Effector memory CD8-positive, alpha-beta T cell (primary cell): ENCODE measurements around the gene GDE1.

Source experiments
- ATAC-seq: fragments of 150-1000 bp; cut with Tn5 transposase; replicated peaks from 2 replicates; pipeline ENCODE4 v1.10.0; 2021; ENCODE audit warnings: mild to moderate bottlenecking, moderate library complexity
- DNase-seq, 3 experiments: peaks; one replicate each; pipeline ENCODE4 v3.0.0; 2021
- H3K27ac Mint-ChIP-seq, 2 donors: one replicate each; pipeline ENCODE4 v1.8.0; 2022; ENCODE audit warnings: mild to moderate bottlenecking in 2 of 2, mixed read lengths in 2 of 2, moderate library complexity in 2 of 2
- H3K27me3 Mint-ChIP-seq, 2 donors: one replicate each; pipeline ENCODE4 v1.8.0; 2022; ENCODE audit warnings: mixed read lengths in 2 of 2
- H3K36me3 Mint-ChIP-seq: one replicate; pipeline ENCODE4 v1.8.0; 2022; ENCODE audit warnings: mild to moderate bottlenecking, moderate library complexity, mixed read lengths; ENCODE audit not compliant: insufficient read depth
- H3K4me1 Mint-ChIP-seq, 2 donors: one replicate each; pipeline ENCODE4 v1.8.0; 2022; ENCODE audit warnings: low read depth in 2 of 2, mixed read lengths in 2 of 2
- H3K4me3 Mint-ChIP-seq, 2 donors: one replicate each; pipeline ENCODE4 v1.8.0; 2022; ENCODE audit warnings: mild to moderate bottlenecking in 2 of 2, mixed read lengths in 2 of 2, moderate library complexity in 2 of 2
- H3K9me3 Mint-ChIP-seq, 2 donors: one replicate each; pipeline ENCODE4 v1.8.0; 2022; ENCODE audit warnings: mixed read lengths in 2 of 2

The GDE1 gene

GRCh38 chr16:19542138-19542821, 20.4 kb upstream of the GDE1 start:
- Mint-ChIP-seq H3K4me1 (no peaks in the 10 kb centered on the region), H3K4me3 (no peak overlapping the region), H3K27me3 (no peaks in the 10 kb centered on the region), H3K9me3 (no peaks in the 10 kb centered on the region), H3K36me3 (peaks cover 26% of the 10 kb centered on the region), H3K27ac (no peak overlapping the region)
- ATAC-seq (no peak), DNase-seq (no peak)

GRCh38 chr16:19540241-19540970, 18.5 kb upstream of the GDE1 start:
- Mint-ChIP-seq H3K36me3 (peaks cover 26% of the 10 kb centered on the region), H3K4me3 (no peak overlapping the region), H3K27ac (no peak overlapping the region), H3K4me1 (no peaks in the 10 kb centered on the region), H3K27me3 (no peaks in the 10 kb centered on the region), H3K9me3 (no peaks in the 10 kb centered on the region)
- DNase-seq, result no peak
- ATAC-seq, result no peak

DNA sequence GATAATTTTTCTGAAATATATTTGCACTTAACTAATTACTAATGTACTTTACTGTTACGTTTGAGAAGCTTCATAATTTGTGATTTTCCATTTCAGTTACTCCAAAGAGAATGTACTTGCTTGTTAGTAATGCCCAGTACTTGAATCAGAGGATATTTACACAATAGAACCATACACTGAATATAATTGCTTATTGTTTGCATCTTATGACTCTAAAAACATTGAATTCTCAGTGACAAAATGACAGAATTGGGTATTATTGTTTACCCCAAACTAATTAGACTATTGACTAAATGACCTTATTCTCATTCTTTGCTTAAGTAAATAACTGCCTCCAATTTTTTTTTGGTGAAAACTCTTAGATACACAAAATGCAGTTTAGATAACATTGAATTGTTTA, 10.7 kb upstream of the GDE1 start:
- no peak for ATAC-seq
- Mint-ChIP-seq H3K4me3 (no peak overlapping the region), H3K27me3 (no peaks in the 10 kb centered on the region), H3K9me3 (no peaks in the 10 kb centered on the region), H3K4me1 (peaks cover 0 to 9% of the 10 kb centered on the region in 2 donors), H3K27ac (no peak overlapping the region), H3K36me3 (peaks cover 23% of the 10 kb centered on the region)
- DNase-seq, result no peak

GRCh38 chr16:19528666-19529065, 6.8 kb upstream of the GDE1 start:
- no peaks in the 10 kb centered on the region for H3K9me3 Mint-ChIP-seq
- ATAC-seq (no peak), DNase-seq (no peak)
- peaks cover 21% of the 10 kb centered on the region for H3K36me3 Mint-ChIP-seq
- no peak overlapping the region for H3K4me3 Mint-ChIP-seq
- H3K4me1 Mint-ChIP-seq, result peaks cover 11 to 24% of the 10 kb centered on the region in 2 donors
- no peak overlapping the region for H3K27ac Mint-ChIP-seq
- H3K27me3 Mint-ChIP-seq, result no peaks in the 10 kb centered on the region

DNA sequence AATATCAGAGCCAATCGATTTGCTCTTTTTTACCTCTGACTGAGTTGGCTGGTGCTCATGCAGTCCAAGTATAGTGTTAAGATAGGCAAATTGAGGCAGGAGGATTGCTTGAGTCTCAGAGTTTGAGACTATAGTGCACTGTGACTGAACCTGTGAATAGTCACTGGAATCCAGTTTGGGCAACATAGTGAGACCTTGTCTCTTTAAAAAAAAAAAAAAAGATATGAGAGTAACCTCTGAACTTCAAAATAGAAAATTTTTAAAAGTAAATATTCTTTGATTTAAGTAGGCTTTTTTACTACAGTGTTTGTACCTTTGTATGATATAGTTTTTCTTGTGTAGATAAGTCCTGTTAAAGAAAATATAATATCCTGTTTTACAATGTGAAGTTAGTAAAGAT, 5.3 kb upstream of the GDE1 start:
- Mint-ChIP-seq H3K9me3 (no peaks in the 10 kb centered on the region), H3K27me3 (no peaks in the 10 kb centered on the region), H3K27ac (no peak overlapping the region), H3K36me3 (peaks cover 23% of the 10 kb centered on the region), H3K4me1 (peaks cover 15 to 26% of the 10 kb centered on the region in 2 donors), H3K4me3 (no peak overlapping the region)
- ATAC-seq (no peak), DNase-seq (no peak)

DNA sequence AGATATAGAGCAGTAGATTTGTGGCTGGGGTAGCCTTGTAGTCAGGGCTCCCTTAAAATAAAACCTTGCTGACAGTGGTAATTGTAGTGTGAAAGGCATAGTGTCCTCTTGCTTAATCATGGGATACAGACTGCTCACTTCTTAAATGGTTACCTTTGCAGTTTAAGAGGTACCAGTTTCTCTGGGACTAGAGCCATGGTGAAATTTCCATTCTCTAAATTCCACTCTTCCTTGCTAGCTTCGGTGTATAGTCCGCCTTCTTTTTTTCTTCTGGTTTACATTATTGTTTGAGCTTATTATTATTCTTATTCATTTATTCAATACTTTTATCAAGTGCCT, 3.5 kb upstream of the GDE1 start:
- Mint-ChIP-seq H3K4me1 (peaks cover 31 to 41% of the 10 kb centered on the region in 2 donors), H3K36me3 (peaks cover 23% of the 10 kb centered on the region), H3K27me3 (no peaks in the 10 kb centered on the region), H3K9me3 (no peaks in the 10 kb centered on the region), H3K27ac (no peak overlapping the region), H3K4me3 (peak overlapping the region; percentile 85 to 94)
- ATAC-seq, result no peak
- no peak for DNase-seq

DNA sequence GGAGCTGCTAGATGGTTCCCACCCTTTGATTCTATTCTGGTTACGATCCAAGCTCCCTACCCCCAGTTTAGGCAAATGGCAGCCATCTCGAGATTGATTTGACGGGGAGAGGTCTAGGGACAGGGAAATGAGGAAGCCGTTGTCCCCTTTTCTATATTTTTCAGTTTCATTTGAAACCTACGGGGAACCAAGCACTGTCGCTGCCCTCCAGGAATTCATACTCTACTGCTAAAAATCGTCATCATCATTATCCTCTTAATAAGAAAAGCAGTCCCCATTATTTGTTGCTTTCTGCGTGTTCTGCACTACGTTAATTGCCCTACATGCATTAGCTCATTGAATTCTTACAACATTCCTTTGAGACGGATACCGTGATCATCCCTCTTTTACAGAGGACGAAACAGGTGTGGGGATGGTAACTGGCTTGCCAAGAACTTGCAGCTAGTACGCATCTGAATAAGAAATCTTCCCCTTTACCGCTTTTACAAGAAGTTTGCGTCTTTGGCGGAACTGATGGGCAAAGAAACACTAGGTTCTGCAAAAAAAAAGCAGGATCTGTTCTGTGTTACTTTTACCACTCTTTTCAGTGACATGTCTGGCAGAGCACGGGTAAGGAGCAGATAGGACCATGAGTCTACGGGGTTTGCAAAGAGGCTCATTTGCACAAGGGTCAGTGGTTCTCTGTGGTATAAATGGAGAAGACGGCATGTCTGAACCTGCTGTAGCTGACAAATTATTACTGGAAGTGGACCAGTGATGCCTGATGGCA, 2.9 kb upstream of the GDE1 start:
- peaks cover 36 to 41% of the 10 kb centered on the region in 2 donors for H3K4me1 Mint-ChIP-seq
- no peak for DNase-seq
- H3K27me3 Mint-ChIP-seq, result no peaks in the 10 kb centered on the region
- H3K4me3 Mint-ChIP-seq, result peak overlapping the region; percentile 85 to 94
- no peak for ATAC-seq
- peak overlapping the region; percentile 90 to 95 for H3K27ac Mint-ChIP-seq
- no peaks in the 10 kb centered on the region for H3K9me3 Mint-ChIP-seq
- H3K36me3 Mint-ChIP-seq, result peaks cover 20% of the 10 kb centered on the region

GRCh38 chr16:19524356-19524615, 2.4 kb upstream of the GDE1 start:
- Mint-ChIP-seq H3K27ac (peak overlapping the region; percentile 90 to 95), H3K4me1 (peaks cover 36 to 41% of the 10 kb centered on the region in 2 donors), H3K27me3 (no peaks in the 10 kb centered on the region), H3K4me3 (peak overlapping the region; percentile 85 to 94), H3K36me3 (peaks cover 18% of the 10 kb centered on the region), H3K9me3 (no peaks in the 10 kb centered on the region)
- no peak for DNase-seq
- no peak for ATAC-seq

DNA sequence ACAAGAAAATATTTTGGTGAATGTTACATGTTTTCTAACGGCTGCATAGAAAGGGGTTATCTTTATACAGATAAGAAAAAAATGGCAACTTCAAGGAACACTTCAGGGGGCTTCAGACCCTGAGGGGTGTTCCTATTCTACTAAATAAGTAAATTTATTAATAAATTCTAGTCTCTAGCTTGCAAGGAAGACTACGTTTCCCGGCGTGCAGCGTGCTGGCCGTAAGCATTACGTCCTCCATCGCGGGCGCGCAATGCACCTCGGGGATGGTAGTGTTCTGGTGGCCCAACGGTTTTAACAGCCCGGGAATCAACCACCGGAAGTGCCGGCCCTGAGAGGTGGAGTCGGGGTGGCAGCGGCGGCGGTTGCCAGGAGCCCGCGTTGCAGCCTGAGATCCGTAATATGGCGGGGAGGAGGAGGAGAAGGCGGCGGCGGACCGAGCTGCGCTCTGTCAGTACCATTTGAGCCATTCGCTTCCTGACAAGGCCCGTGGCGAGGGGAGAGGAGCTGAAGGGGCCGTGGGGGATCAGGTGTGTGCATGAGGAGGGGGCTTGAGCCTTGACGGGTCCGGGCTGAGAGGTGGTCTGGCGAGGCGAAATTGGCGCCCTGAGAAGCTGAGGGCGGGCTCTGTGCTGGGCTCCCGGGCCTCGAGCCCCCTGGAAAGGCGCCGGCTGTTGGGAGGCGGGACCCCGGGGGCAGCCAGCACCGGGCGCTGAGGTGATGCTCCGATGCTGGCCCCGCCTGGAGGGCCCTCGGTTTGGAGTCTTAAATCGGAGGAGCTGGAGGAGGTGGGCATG, 1.9 kb upstream of the GDE1 start, which contains the start of gene CCP110:
CCP110 (plus strand) TSS at position 384 of the 797 bp plus-strand sequence. CDS start 3,940 bp downstream, outside the sequence.
- peak; percentile 91 to 92 (median 92) for DNase-seq
- Mint-ChIP-seq H3K27me3 (no peaks in the 10 kb centered on the region), H3K4me1 (peaks cover 37 to 43% of the 10 kb centered on the region in 2 donors), H3K27ac (peak within 1 kb of the TSS; percentile 90 to 95), H3K36me3 (peaks cover 17% of the 10 kb centered on the region), H3K4me3 (peak within 1 kb of the TSS; percentile 85 to 94), H3K9me3 (no peaks in the 10 kb centered on the region)
- peak; percentile 86 for ATAC-seq

DNA sequence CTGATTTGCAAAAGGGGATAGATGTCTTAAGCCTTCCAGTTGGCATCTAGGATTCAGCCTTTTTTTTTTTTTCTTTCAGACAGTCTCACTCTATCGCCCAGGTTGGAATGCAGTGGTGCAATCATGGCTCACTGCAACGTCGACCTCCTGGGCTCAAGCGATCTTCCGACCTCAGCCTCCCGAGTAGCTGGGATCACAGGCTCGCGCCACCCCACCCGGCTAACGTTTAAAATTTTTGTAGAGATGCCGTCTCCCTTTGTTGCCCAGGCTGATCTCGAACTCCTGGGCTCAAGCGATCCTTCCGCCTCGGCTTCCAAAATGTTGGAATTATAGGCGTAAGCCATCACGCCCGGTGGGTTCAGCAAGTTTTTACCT, 1.3 kb upstream of the GDE1 start:
- DNase-seq (no peak), ATAC-seq (no peak)
- peak overlapping the region in 1 of 2 donors; percentile 90 for H3K27ac Mint-ChIP-seq

GRCh38 chr16:19522760-19523159, 862 bp upstream of the GDE1 start:
- Mint-ChIP-seq H3K27ac (no peak overlapping the region), H3K9me3 (no peaks in the 10 kb centered on the region), H3K4me1 (peaks cover 40 to 46% of the 10 kb centered on the region in 2 donors), H3K4me3 (peak overlapping the region in 1 of 2 donors; percentile 98), H3K36me3 (peaks cover 16% of the 10 kb centered on the region), H3K27me3 (no peaks in the 10 kb centered on the region)
- no peak for DNase-seq
- no peak for ATAC-seq

More for the DNA sequence above, 1.3 kb upstream of the GDE1 start:
- H3K4me3 Mint-ChIP-seq, result peak overlapping the region in 1 of 2 donors; percentile 94
- H3K9me3 Mint-ChIP-seq, result no peaks in the 10 kb centered on the region
- peaks cover 14% of the 10 kb centered on the region for H3K36me3 Mint-ChIP-seq
- H3K27me3 Mint-ChIP-seq, result no peaks in the 10 kb centered on the region
- peaks cover 40 to 46% of the 10 kb centered on the region in 2 donors for H3K4me1 Mint-ChIP-seq

- peak overlapping the region; percentile 93 to 95 for H3K27ac Mint-ChIP-seq
- H3K36me3 Mint-ChIP-seq, result peaks cover 17% of the 10 kb centered on the region
- no peaks in the 10 kb centered on the region for H3K9me3 Mint-ChIP-seq
- no peaks in the 10 kb centered on the region for H3K27me3 Mint-ChIP-seq
- peaks cover 41 to 50% of the 10 kb centered on the region in 2 donors for H3K4me1 Mint-ChIP-seq
- H3K4me3 Mint-ChIP-seq, result peak overlapping the region; percentile 95 to 98
- no peak for ATAC-seq
- DNase-seq, result no peak
These were observed 467 bp upstream of the GDE1 start for GRCh38 chr16:19522397-19522732.

GRCh38 chr16:19520861-19521331, 1.0 kb downstream of the GDE1 start:
- ATAC-seq (no peak), DNase-seq (no peak)
- Mint-ChIP-seq H3K27me3 (no peaks in the 10 kb centered on the region), H3K4me3 (peak overlapping the region; percentile 95 to 98), H3K9me3 (no peaks in the 10 kb centered on the region), H3K4me1 (peaks cover 45 to 56% of the 10 kb centered on the region in 2 donors), H3K27ac (peak overlapping the region; percentile 93 to 95), H3K36me3 (peaks cover 32% of the 10 kb centered on the region)
